ENCODE measurements around the gene CCDC85B. TPM values are rescaled to one million over a fixed set of nuclear protein-coding genes. Genes with fewer than 3 reads are reported as not detected.

The CCDC85B gene
- total and polyA plus RNA-seq, 2 of the 13 experiments (the other 11 are each of a cell fraction or from before 2014, with no cell fraction given) = 8.2 to 19.5 TPM

- TF ChIP-seq TRAFD1 (CRISPR knock-in tag; IDR thresholded peaks at IDR 0.05; ENCODE audit: borderline replicate concordance) (no peak), SCMH1 (CRISPR knock-in tag; IDR thresholded peaks at IDR 0.05; ENCODE audit: borderline replicate concordance) (no peak), JDP2 (CRISPR knock-in tag; IDR thresholded peaks at IDR 0.05; ENCODE audit: borderline replicate concordance) (no peak), PLRG1 (conservative IDR thresholded peaks at IDR 0.05) (no peak), MXD4 (CRISPR knock-in tag; IDR thresholded peaks at IDR 0.05) (peak; percentile 41; the same call in 1 of the 2 replicates), PRDM10 (CRISPR knock-in tag; IDR thresholded peaks at IDR 0.05; ENCODE audit: low read depth) (peak; percentile 24; the same call in 1 of the 2 replicates), ZNF775 (CRISPR knock-in tag; IDR thresholded peaks at IDR 0.05; ENCODE audit: borderline replicate concordance) (no peak), PAWR (CRISPR knock-in tag; IDR thresholded peaks at IDR 0.05; ENCODE audit: borderline replicate concordance) (no peak), ETV5 (CRISPR knock-in tag; IDR thresholded peaks at IDR 0.05; ENCODE audit: borderline replicate concordance) (peak; percentile 83; the same call in 1 of the 2 replicates), ZFP41 (CRISPR knock-in tag; IDR thresholded peaks at IDR 0.05; ENCODE audit: borderline replicate concordance) (no peak), ZNF589 (CRISPR knock-in tag; conservative IDR thresholded peaks at IDR 0.05) (no peak), ZNF572 (CRISPR knock-in tag; IDR thresholded peaks at IDR 0.05) (no peak), MIER2 (CRISPR knock-in tag; IDR thresholded peaks at IDR 0.05) (no peak), ZNF382 (CRISPR knock-in tag; IDR thresholded peaks at IDR 0.05; ENCODE audit: borderline replicate concordance) (no peak), TAF15 (IDR thresholded peaks at IDR 0.05; ENCODE audit: low read depth, low read length, poor library complexity, severe bottlenecking) (no peak), ZNF800 (CRISPR knock-in tag; IDR thresholded peaks at IDR 0.05) (peak; percentile 84), NCOA1 (CRISPR knock-in tag; IDR thresholded peaks at IDR 0.05) (no peak), ZNF567 (CRISPR knock-in tag; IDR thresholded peaks at IDR 0.05; ENCODE audit: borderline replicate concordance) (no peak)
- TF ChIP-seq, protein P1, sequence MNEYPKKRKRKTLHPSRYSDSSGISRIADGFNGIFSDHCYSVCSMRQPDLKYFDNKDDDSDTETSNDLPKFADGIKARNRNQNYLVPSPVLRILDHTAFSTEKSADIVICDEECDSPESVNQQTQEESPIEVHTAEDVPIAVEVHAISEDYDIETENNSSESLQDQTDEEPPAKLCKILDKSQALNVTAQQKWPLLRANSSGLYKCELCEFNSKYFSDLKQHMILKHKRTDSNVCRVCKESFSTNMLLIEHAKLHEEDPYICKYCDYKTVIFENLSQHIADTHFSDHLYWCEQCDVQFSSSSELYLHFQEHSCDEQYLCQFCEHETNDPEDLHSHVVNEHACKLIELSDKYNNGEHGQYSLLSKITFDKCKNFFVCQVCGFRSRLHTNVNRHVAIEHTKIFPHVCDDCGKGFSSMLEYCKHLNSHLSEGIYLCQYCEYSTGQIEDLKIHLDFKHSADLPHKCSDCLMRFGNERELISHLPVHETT (CRISPR knock-in tag; conservative IDR thresholded peaks at IDR 0.05) = no peak
Observed at GRCh38 chr11:65856689-65857499, 33.6 kb upstream of the CCDC85B start (continued).

Data from HepG2 (cell line).